ENCODE results near the gene NPAS3.

DNA sequence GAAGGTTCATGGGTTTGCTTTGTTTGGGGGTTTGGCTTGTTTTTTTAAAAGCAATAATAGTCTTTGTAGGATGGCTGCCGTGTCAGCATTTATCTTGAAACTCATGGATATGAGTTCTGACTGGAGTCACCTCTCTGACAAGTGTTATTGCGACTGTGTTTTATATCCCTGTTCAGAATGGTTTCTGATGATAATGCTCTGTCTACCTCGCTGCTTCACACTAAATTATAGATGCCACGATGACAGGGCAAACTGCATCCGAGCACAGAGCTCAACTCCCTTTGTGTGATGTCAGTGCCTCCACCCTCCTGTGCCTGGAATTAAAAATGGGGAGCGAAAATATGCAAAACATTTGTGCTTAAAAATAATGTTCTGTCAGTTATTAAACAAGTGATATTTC lies 761.4 kb downstream of the NPAS3 start:
- TF ChIP-seq GATA3 (IDR thresholded peaks at IDR 0.05; ENCODE audit: low read depth, low read length) (no peak), GATA2 (IDR thresholded peaks at IDR 0.05; ENCODE audit: low read depth, low read length) (no peak)
